Activated T-cell treated with anti-CD3 and anti-CD28 coated beads, Interleukin-2, amount 50 U/mL, for 1 hour (primary cell): Measurements from ENCODE around the gene SMIM15.

Source experiments
- DNase-seq: peaks from one replicate; pipeline ENCODE4 v3.0.0-alpha.2; 2020

Gene SMIM15

GRCh38 chr5:61159070-61159469 is 3.2 kb downstream of the SMIM15 start:
- DNase-seq: no peak

GRCh38 chr5:61151893-61152292 is 10.4 kb downstream of the SMIM15 start:
- DNase-seq: no peak

- DNase-seq: no peak
Observed at GRCh38 chr5:61148515-61148914, 13.8 kb downstream of the SMIM15 start.

- no peak for DNase-seq
Observed at GRCh38 chr5:61142811-61143210, 19.5 kb downstream of the SMIM15 start.

- no peak for DNase-seq
Observed at GRCh38 chr5:61142391-61142790, 19.9 kb downstream of the SMIM15 start.

GRCh38 chr5:61141801-61142200 is 20.5 kb downstream of the SMIM15 start:
- no peak for DNase-seq

- no peak for DNase-seq
Observed at GRCh38 chr5:61139931-61140330, 22.3 kb downstream of the SMIM15 start.

DNA sequence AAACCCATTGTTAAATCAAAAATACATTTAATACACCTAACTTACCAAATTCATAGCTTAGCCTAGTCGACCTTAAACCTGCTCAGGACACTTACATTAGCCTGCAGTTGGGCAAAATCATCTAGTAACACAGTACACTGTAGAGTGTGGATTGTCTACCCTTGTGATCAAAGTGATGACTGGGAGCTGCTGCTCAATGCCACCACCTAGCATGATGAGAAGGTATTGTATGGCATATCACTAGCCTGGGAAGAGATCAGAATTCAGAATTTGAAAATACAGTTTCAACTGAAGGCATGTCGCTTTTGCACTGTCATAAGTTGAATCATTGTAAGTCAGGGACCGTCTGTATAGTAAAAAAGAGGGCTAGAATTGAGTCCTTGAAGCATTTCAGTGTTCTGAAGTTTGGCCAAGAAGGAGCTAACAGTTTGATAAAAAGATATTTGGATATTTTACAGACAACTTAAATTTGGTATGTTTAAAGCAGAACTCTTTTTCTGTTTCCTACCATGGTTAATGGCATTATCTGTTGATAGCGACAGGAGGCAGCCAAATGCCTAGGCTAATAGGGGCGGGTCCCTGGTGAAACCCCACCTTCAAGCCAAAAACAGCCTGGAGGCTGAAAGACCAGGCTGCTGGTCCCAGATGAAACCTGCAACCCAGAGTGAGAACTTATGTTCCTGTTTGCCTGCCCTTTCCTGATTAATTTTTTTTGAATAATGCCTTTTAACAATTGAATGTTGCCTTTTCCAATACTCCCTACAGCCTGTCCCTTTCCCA is 23.0 kb downstream of the SMIM15 start:
- DNase-seq: no peak

- no peak for DNase-seq
Observed at GRCh38 chr5:61137835-61138234, 24.4 kb downstream of the SMIM15 start.

GRCh38 chr5:61132559-61132958 is 29.7 kb downstream of the SMIM15 start:
- no peak for DNase-seq

- no peak for DNase-seq
Observed at GRCh38 chr5:61130289-61130688, 32.0 kb downstream of the SMIM15 start.

GRCh38 chr5:61123145-61123544 is 39.1 kb downstream of the SMIM15 start:
- DNase-seq: no peak

DNA sequence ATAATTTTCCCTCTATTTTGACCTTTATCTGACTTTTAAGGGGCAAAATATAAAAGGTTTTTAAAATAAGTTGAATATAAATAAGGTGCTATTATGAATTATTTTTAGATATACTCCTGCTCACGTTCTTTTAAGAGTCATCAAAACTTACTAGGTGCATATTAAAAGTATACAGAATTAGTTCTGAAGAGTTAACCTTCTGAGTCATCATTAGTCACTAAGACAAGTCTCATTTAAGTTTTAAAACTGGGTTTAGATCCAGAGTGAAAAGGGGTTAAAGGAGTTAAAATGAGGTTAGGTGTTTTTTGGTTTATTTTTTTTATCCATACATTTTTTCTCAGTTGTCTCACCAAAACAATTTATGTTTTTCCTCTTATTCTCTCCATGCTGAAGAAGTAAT is 41.7 kb downstream of the SMIM15 start:
- no peak for DNase-seq

GRCh38 chr5:61119066-61119465 is 43.2 kb downstream of the SMIM15 start:
- no peak for DNase-seq

DNA sequence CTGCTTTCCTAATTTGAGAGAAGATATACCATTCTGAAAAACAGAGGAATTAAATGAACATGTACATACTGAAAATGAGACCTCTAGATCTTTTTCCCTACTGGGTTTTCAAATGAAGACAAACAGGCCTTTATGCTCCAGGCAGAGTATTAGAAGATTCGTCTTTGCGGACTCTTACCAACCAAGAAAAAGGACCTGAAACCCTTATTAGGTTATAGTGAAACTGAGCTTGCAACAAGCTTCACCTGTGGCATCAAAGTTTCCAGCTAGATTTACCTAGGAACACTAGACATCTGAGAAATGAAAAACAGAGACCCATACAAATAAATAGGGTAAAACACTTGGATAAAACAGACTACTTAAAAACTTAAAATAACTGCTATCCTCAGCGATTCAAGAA is 46.3 kb downstream of the SMIM15 start:
- no peak for DNase-seq

DNA sequence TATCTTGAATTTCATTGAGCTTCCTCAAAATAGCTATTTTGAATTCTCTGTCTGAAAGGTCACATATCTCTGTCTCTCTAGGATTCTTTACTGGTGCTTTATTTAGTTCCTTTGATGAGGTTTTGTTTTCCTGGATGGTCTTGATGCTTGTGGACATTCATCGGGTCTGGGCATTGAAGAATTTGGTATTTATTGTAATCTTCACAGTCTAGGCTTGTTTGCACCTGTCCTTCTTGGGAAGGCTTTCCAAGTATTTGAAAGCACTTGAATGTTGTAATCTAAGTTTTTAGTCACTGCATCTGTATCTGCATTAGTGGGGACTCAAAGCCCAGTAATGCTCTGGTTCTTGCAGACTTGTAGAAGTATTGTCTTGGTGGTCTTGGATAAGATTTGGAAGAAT is 47.8 kb downstream of the SMIM15 start:
- no peak for DNase-seq
